Chondrocyte (in vitro differentiated cells): ENCODE results near the gene DHODH. TPM values are rescaled to one million over a fixed set of nuclear protein-coding genes. Genes with fewer than 3 reads are reported as not detected.

Source experiments
- DNase-seq: peaks from one replicate; pipeline ENCODE4 v3.0.0; 2021; ENCODE audit warnings: mixed read lengths, low spot score
- H3K27ac Mint-ChIP-seq: one replicate; pipeline ENCODE4 v1.8.0; 2021; ENCODE audit warnings: mild to moderate bottlenecking, moderate library complexity, mixed read lengths; ENCODE audit not compliant: unreplicated experiment
- H3K27me3 Mint-ChIP-seq: 2 replicates; pipeline ENCODE4 v1.8.0; 2021; ENCODE audit warnings: low read depth, mixed read lengths
- H3K36me3 Mint-ChIP-seq: 2 replicates; pipeline ENCODE4 v1.8.0; 2021; ENCODE audit warnings: low read depth, mixed read lengths
- H3K4me1 Mint-ChIP-seq: 2 replicates; pipeline ENCODE4 v1.8.0; 2021; ENCODE audit warnings: low read depth, mild to moderate bottlenecking, mixed read lengths
- H3K4me3 Mint-ChIP-seq: one replicate; pipeline ENCODE4 v1.8.0; 2021; ENCODE audit warnings: mild to moderate bottlenecking, moderate library complexity, mixed read lengths; ENCODE audit not compliant: unreplicated experiment
- H3K9me3 Mint-ChIP-seq: 2 replicates; pipeline ENCODE4 v1.8.0; 2021; ENCODE audit warnings: low read depth, mixed read lengths
- CTCF ChIP-seq: fragments of 200-600 bp; sonication (generic); IDR thresholded peaks from 2 replicates; pipeline ENCODE4 v1.5.0; 2021; ENCODE audit warnings: antibody characterized with exemption, mild to moderate bottlenecking, moderate library complexity
- long read RNA-seq: library from polyadenylated mRNA; stranded (forward); transcript quantifications from one replicate; pipeline ENCODE4 v2.0.0, GENCODE V29; 2021
- total RNA-seq: library from RNA; stranded (reverse); gene quantifications from 3 replicates; pipeline ENCODE4 v1.2.1, GENCODE V29; 2021

The DHODH gene
- total RNA-seq: 4.1 to 5.7 TPM (median 4.6 TPM) in 3 replicates
- long read RNA-seq, transcript DHODH-201 (9 exons, 2,426 nt): major isoform, 14 of 15 reads
- long read RNA-seq, partial matches to known transcripts: 0 of 15 reads
- long read RNA-seq, other reads (novel, unspliced or antisense): 1 of 15 reads

- Mint-ChIP-seq H3K4me1 (peaks cover 12% of the 10 kb centered on the region), H3K36me3 (no peaks in the 10 kb centered on the region), H3K27ac (peak within 1 kb of the TSS; percentile 92), H3K9me3 (no peaks in the 10 kb centered on the region), H3K27me3 (peaks cover 1% of the 10 kb centered on the region), H3K4me3 (peak within 1 kb of the TSS; percentile 85)
- peak; percentile 99 for DNase-seq
- peak; percentile 26 for TF ChIP-seq CTCF
Observed at GRCh38 chr16:72008424-72009216, at the start of gene DHODH. Gene DHODH, plus strand, starts transcription at chr16:72008744. Its CDS starts 21 bp downstream, at chr16:72008765.

GRCh38 chr16:71961066-71962039 lies 47.2 kb upstream of the DHODH start:
- peak; percentile 93 for TF ChIP-seq CTCF
- peaks cover 5% of the 10 kb centered on the region for H3K4me1 Mint-ChIP-seq
- H3K4me3 Mint-ChIP-seq: no peak overlapping the region
- H3K36me3 Mint-ChIP-seq: no peaks in the 10 kb centered on the region
- DNase-seq: no peak
- H3K27me3 Mint-ChIP-seq: no peaks in the 10 kb centered on the region
- no peak overlapping the region for H3K27ac Mint-ChIP-seq
- no peaks in the 10 kb centered on the region for H3K9me3 Mint-ChIP-seq

- no peak for TF ChIP-seq CTCF
- no peak overlapping the region for H3K27ac Mint-ChIP-seq
- no peaks in the 10 kb centered on the region for H3K27me3 Mint-ChIP-seq
- no peak overlapping the region for H3K4me3 Mint-ChIP-seq
- H3K4me1 Mint-ChIP-seq: peaks cover 5% of the 10 kb centered on the region
- no peaks in the 10 kb centered on the region for H3K9me3 Mint-ChIP-seq
- H3K36me3 Mint-ChIP-seq: no peaks in the 10 kb centered on the region
- DNase-seq: no peak
Observed at GRCh38 chr16:71963125-71963875, 45.2 kb upstream of the DHODH start.

GRCh38 chr16:71965223-71965622 lies 43.3 kb upstream of the DHODH start:
- Mint-ChIP-seq H3K27me3 (no peaks in the 10 kb centered on the region), H3K4me3 (no peak overlapping the region), H3K9me3 (no peaks in the 10 kb centered on the region), H3K36me3 (no peaks in the 10 kb centered on the region), H3K27ac (no peak overlapping the region), H3K4me1 (peaks cover 5% of the 10 kb centered on the region)
- TF ChIP-seq CTCF: no peak
- DNase-seq: no peak
